NB4 (cell line): ENCODE results near the gene MBTD1.

Experiments used
- CTCF ChIP-seq: IDR thresholded peaks from one replicate; pipeline ENCODE4 v1.5.1; 2012; ENCODE audit warnings: low read depth, low read length
- MAX ChIP-seq: IDR thresholded peaks from 2 replicates; pipeline ENCODE4 v1.6.1; 2011; ENCODE audit warnings: low read depth, low read length

GRCh38 chr17:51270636-51271035 lies 10.8 kb upstream of the MBTD1 start:
- TF ChIP-seq CTCF (no peak), MAX (no peak)
